Measurements from ENCODE around the gene SAMD11. TPM values are rescaled to one million over a fixed set of nuclear protein-coding genes. Genes with fewer than 3 reads are reported as not detected.
A peak's percentile ranks its signal among the peaks of the same experiment; 100 is the strongest.

Gene SAMD11
- total and polyA plus RNA-seq, 2 of the 13 experiments (the other 11 are each of a cell fraction or from before 2014, with no cell fraction given) = 0.11 TPM; not detected in 1

- WGBS (ENCODE audit: low lambda C conversion rate) = 7% methylated on average over 10 of the region's 29 CpGs
- Histone ChIP-seq H2AFZ (ENCODE audit: low read length) (no peak overlapping the region), H3K4me3 (replicated peaks in 1 of 3; ENCODE audit: insufficient read depth in 1 of 3, low read depth in 2 of 3, low read length in 3 of 3) (peak overlapping the region in 1 of 3 experiments; percentile 37; a peak in 1 of 6 replicates), H3K4me2 (ENCODE audit: low read depth, low read length) (peak overlapping the region; percentile 45; the same call in 1 of the 2 replicates), H3K9ac (ENCODE audit: insufficient read depth, low read depth, low read length) (no peak overlapping the region), H3K9me3 (ENCODE audit: low read length) (no peaks in the 10 kb centered on the region), H3K27ac (ENCODE audit: extremely low read length, insufficient read depth, low read length) (no peak overlapping the region), H3K27me3 (ENCODE audit: control insufficient read depth in 1 of 2, insufficient read depth in 2 of 2, low read length in 2 of 2) (peaks cover 22 to 61% of the 10 kb centered on the region in 2 experiments), H3K36me3 (replicated peaks in 1 of 2; ENCODE audit: control insufficient read depth in 1 of 2, insufficient read depth in 2 of 2, low read length in 2 of 2) (no peaks in the 10 kb centered on the region), H3K79me2 (ENCODE audit: insufficient read depth, low read length) (no peaks in the 10 kb centered on the region), H3K4me1 (ENCODE audit: insufficient read depth, low read length) (peaks cover 45% of the 10 kb centered on the region), H4K20me1 (ENCODE audit: insufficient read depth, low read length) (no peaks in the 10 kb centered on the region)
- no peak for DNase-seq (ENCODE audit: low spot score)
- intact Hi-C loops (cut with micrococcal nuclease; ENCODE audit: unreplicated experiment) (no loop called here), in situ Hi-C loops (cut with HindIII; ENCODE audit: extremely low pct_ligation_motif_present, low pct_unique_long_range_greater_than_20kb) (no loop called here)
- ATAC-seq = peak; percentile 28; the same call in 2 of the 3 replicates
- POLR2A ChIA-PET = interaction anchor here (0.8 to 1.3 kb wide), 3 partner anchors 17 to 141 kb away, joined by 3 read pairs; partner anchors contain the start of gene PLEKHN1
- no peak for FAIRE-seq
- CTCF ChIA-PET (ENCODE audit: low intra/inter-chr PET ratio, low total read pairs) = interaction anchor here (1.6 to 2.4 kb wide), 2 partner anchors 17 to 80 kb away, joined by 5 to 8 read pairs; no protein-coding TSS in a partner anchor
- BruUV-seq (replicated peaks) = no TSS peak
- TF ChIP-seq ZNF782 (CRISPR knock-in tag; IDR thresholded peaks at IDR 0.05; ENCODE audit: borderline replicate concordance) = no peak
- TF ChIP-seq KDM2A (CRISPR knock-in tag; IDR thresholded peaks at IDR 0.05; ENCODE audit: borderline replicate concordance, low read depth) = peak; percentile 54; the same call in 1 of the 2 replicates
- TF ChIP-seq ARNTL (CRISPR knock-in tag; IDR thresholded peaks at IDR 0.05) = no peak
- TF ChIP-seq ZNF136 (CRISPR knock-in tag; IDR thresholded peaks at IDR 0.05; ENCODE audit: low read depth) = no peak
- TF ChIP-seq, protein P1, sequence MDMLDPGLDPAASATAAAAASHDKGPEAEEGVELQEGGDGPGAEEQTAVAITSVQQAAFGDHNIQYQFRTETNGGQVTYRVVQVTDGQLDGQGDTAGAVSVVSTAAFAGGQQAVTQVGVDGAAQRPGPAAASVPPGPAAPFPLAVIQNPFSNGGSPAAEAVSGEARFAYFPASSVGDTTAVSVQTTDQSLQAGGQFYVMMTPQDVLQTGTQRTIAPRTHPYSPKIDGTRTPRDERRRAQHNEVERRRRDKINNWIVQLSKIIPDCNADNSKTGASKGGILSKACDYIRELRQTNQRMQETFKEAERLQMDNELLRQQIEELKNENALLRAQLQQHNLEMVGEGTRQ (IDR thresholded peaks at IDR 0.05; ENCODE audit: low read depth, low read length) = no peak
- TF ChIP-seq, protein P1 (CRISPR knock-in tag; IDR thresholded peaks at IDR 0.05; ENCODE audit: borderline replicate concordance) = no peak
- TF ChIP-seq, protein P2, sequence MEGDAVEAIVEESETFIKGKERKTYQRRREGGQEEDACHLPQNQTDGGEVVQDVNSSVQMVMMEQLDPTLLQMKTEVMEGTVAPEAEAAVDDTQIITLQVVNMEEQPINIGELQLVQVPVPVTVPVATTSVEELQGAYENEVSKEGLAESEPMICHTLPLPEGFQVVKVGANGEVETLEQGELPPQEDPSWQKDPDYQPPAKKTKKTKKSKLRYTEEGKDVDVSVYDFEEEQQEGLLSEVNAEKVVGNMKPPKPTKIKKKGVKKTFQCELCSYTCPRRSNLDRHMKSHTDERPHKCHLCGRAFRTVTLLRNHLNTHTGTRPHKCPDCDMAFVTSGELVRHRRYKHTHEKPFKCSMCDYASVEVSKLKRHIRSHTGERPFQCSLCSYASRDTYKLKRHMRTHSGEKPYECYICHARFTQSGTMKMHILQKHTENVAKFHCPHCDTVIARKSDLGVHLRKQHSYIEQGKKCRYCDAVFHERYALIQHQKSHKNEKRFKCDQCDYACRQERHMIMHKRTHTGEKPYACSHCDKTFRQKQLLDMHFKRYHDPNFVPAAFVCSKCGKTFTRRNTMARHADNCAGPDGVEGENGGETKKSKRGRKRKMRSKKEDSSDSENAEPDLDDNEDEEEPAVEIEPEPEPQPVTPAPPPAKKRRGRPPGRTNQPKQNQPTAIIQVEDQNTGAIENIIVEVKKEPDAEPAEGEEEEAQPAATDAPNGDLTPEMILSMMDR (CRISPR knock-in tag; IDR thresholded peaks at IDR 0.05) = peak; percentile 87
- 0 out of 2 replicates have a peak, but pooled peaks have one; percentile 32 for TF ChIP-seq ZNF891 (CRISPR knock-in tag; IDR thresholded peaks at IDR 0.05)
- TF ChIP-seq SP140L (CRISPR knock-in tag; IDR thresholded peaks at IDR 0.05; ENCODE audit: borderline replicate concordance) = no peak
- TF ChIP-seq SP5 (CRISPR knock-in tag; IDR thresholded peaks at IDR 0.05; ENCODE audit: borderline replicate concordance, low read depth) = no peak
- TF ChIP-seq CSRNP1 (CRISPR knock-in tag; IDR thresholded peaks at IDR 0.05) = no peak
- TF ChIP-seq SP2 (CRISPR knock-in tag; IDR thresholded peaks at IDR 0.05) = no peak
- TF ChIP-seq ZBTB7B (CRISPR knock-in tag; IDR thresholded peaks at IDR 0.05) = peak; percentile 73; the same call in 1 of the 2 replicates
- TF ChIP-seq ZNF260 (CRISPR knock-in tag; IDR thresholded peaks at IDR 0.05; ENCODE audit: borderline replicate concordance, low read depth) = no peak
- TF ChIP-seq, protein P3, sequence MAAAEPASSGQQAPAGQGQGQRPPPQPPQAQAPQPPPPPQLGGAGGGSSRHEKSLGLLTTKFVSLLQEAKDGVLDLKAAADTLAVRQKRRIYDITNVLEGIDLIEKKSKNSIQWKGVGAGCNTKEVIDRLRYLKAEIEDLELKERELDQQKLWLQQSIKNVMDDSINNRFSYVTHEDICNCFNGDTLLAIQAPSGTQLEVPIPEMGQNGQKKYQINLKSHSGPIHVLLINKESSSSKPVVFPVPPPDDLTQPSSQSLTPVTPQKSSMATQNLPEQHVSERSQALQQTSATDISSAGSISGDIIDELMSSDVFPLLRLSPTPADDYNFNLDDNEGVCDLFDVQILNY (CRISPR knock-in tag; conservative IDR thresholded peaks at IDR 0.05) = no peak
- TF ChIP-seq ZNF441 (CRISPR knock-in tag; IDR thresholded peaks at IDR 0.05; ENCODE audit: borderline replicate concordance) = no peak
- TF ChIP-seq RBM39 (IDR thresholded peaks at IDR 0.05; ENCODE audit: low read depth, low read length, poor library complexity, severe bottlenecking) = no peak
Observed at GRCh38 chr1:983798-984475, 60.2 kb downstream of the SAMD11 start.

Data from HepG2 (cell line).